A549 (cell line): ENCODE measurements around the gene EMC8.

ENCODE experiments used
- CTCF ChIP-seq: fragments of >200 bp; sonication (Bioruptor Twin); formaldehyde crosslinking; IDR thresholded peaks from 3 replicates; pipeline ENCODE4 v1.5.1; 2016
- EP300 ChIP-seq, 2 experiments: fragments of >200 bp; sonication (Bioruptor Twin); formaldehyde crosslinking; IDR thresholded peaks; 2 replicates in 1 of 2; 3 replicates in 1 of 2; pipeline ENCODE4 v1.6.1; 2016 to 2017
- KDM1A ChIP-seq: fragments of 200-600 bp; sonication (generic); IDR thresholded peaks from 2 replicates; pipeline ENCODE4 v1.6.1; 2016; ENCODE audit warnings: low read depth, mild to moderate bottlenecking
- KDM5A ChIP-seq: fragments of 200-600 bp; sonication (generic); IDR thresholded peaks from 2 replicates; pipeline ENCODE4 v1.6.1; 2016; ENCODE audit warnings: antibody characterized with exemption, mild to moderate bottlenecking
- MAFK ChIP-seq: fragments of 450-650 bp; IDR thresholded peaks from 2 replicates; pipeline ENCODE4 v1.6.1; 2014; ENCODE audit not compliant: partially characterized antibody
- POLR2A ChIP-seq: IDR thresholded peaks from 2 replicates; pipeline ENCODE4 v1.6.1; 2012; ENCODE audit warnings: mild to moderate bottlenecking, low read length
- USF2 ChIP-seq: fragments of 450-650 bp; IDR thresholded peaks from 2 replicates; pipeline ENCODE4 v1.6.1; 2014; ENCODE audit warnings: antibody characterized with exemption

GRCh38 chr16:85828166-85828565 is 28.8 kb upstream of the EMC8 start:
- TF ChIP-seq CTCF (no peak), KDM5A (no peak), USF2 (no peak), MAFK (no peak), EP300 (IDR thresholded peaks at IDR 0.05) (no peak), KDM1A (no peak), POLR2A (no peak)
